Measurements from ENCODE around the gene ERG.

Gene ERG

DNA sequence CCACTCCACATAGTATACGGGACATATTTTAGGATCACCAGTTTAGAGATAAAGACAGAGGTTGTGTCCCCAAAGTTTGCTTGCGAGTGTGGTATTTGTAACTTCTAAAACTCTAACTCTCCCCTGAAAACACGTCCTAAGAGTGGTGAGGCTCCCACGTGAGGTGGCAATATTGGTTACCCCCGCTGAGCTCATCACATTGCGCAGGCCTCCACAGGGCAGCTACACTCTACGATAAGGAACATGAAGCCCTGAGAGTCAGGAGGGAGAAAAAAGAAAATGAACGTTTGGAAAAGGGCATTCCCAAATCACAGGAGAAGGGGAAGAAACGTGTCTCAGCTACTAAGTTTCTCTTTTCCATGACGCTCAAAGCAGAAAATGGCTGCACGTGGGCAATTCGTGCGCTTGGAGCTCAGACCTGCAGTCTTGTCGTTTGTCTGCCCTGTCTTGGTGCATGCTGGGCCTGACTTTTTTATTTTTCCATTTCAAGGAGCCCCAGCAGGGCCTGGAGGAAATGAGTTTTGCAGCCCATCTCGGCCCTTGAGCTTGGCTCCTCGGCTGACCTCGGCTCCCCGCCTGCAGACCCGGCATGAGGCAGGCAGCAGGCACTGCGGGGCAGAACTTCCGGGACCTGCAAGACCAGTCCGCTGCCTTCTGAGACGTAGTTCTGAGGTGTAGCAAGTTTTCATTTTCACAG lies 25.7 kb downstream of the ERG start:
- no peak for DNase-seq

DNA sequence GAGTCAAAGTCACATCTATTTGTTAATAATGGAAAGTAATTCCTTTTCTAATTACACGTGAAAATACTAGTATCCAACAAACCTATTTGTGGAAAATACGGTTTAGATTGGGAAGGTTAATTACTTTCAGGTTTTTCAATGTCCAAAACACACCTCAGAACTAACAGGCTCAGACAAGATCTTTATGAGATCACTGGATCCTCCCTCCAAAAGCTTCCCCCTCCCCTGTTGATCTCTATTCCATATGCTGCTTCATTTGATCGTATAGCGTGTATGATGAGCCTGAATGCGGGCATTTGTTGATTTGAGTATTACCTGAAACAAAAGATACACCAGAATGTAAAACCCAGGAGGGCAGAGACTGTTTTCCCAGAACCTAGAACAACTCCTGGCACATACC lies 26.5 kb downstream of the ERG start:
- DNase-seq: no peak

DNA sequence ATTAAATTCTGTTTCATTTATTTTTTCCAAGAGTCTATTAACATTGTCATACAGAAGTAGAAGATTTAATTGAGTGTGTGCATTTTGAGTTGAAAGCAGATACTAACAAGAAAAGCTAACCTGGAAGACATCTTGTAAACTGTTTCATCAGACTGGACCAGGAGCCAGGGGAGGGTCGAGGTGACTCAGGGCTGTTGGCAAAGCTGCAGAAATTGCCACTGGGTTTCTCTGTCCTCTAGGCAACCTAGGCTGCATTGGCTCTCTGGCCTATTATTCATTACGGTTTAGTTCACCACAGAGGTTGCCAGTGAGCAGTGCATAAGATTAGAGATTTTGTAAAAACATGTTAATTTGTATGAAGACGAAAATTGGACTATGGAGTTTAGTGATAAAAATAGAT lies 27.5 kb downstream of the ERG start:
- DNase-seq: no peak

DNA sequence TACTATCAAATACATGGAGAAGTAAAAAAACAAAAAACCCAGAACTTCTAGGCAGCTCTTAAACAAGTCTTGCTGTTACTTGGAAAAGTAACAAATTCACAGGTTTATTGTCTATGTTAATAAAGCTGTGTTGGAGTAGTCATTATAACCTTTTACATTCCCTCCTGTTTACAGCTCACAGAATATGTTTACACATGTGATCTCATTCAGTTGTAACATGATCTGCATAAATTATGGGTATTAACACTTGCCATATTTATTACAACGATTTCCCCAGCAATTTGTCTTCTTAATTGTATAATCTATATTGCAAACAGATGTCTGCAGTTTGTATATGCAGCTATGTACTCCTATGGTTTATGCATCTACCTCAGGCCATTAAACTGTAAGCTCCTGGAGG lies 28.6 kb downstream of the ERG start:
- DNase-seq: peak; percentile 24

DNA sequence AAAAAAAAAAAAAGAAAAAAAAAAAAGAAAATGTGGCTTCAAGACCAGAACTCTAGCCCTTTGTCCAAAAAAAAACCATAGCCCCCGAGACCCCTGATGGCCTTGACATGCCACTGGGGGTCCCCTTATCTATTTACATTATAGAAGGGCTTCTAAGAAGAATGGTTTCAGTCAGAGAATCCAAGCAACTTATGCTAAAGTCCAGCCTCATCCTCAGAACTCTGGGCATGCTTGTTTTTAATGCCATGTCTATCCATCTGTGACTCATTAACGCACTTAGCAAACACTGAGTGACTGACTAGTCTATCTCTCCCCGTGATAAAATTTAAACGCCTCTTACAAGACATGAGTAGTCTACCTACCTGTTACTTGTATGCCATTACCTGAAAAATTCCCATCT lies 29.3 kb downstream of the ERG start:
- peak; percentile 57 for DNase-seq

DNA sequence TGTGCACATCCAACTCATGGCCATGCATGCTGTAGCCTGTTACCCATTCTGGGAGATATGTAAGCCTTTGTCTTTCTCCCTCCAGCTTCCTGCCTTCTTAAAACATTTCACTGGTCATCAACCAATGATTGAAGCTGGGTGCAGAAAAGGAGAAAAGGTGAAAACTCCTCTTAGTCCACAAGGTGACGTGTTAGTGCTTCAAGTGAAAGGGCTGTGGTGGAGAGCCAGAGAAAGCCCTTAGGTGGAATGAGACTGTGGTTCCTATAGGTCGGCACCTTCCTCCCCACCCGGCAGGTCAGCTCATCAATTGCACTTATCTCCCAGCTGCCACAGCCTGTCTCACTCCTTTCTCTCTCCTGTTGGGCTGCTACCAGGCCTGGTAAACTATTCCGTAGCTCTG lies 30.4 kb downstream of the ERG start:
- DNase-seq: no peak

DNA sequence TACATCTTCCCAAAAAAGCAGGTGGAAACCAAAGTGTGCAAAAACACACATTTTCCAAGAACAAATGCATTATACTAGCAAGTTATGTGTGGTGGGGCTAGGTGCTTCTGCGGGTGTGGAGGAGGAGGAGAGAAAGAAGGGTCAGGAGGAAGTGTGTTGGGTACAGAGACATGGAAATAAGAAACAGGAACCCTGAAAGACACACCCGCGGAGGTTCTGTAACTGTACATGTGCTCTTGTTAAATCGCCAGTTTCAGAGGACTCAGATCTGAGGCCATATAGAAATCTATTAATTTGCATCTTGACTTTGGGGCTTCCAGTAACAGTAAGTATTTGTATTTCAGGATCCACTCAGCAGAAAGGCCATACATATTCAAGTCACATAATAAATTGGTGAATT lies 30.9 kb downstream of the ERG start:
- DNase-seq: no peak

DNA sequence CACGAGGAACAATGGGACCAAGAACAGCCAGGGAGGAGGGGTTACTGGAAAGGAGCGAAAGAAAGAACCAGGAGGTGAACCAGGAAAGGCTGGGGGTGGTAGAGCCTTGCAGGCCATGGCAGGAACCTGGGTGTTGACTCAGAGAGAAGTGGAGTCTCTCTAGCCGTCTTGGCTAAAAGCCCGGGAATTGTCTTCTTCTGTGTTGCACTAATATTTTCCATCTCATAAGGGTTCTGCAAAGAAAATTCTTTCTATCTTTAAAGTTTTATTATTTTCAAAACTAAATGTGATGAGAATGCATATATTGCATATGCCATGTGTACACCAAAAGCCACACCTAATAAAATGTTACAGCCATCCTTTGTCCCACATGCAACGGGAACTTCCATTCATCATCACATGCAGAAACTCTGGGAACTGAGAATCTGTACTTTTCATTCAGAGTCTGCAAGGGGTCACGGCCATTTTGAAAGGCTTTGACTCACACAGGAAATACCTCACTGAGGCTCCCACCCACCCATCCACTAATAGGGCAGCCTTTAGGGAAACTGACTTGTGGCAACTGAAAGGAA lies 38.0 kb downstream of the ERG start:
- DNase-seq: no peak

- no peak for DNase-seq
Measured at GRCh38 chr21:38459490-38459889, 38.8 kb downstream of the ERG start.

DNA sequence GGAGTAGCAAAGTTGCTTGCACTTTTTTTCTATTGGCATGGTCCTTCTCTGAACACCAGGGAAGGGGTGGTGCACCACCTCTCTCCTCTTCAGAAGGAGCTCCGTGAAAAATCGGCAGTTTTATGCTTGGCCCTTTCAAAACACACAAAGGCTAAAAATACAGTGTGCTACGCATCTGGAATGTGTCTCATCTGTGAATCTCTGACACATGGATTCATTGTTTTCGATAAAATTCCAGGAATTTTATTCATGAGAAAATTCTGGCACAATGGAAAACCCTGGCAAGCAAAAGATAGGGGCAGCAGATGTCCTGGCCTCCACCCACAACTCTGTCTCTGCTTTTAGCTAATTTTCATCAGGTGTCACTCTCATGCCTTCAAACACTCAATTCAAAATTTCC lies 42.9 kb downstream of the ERG start:
- no peak for DNase-seq

DNA sequence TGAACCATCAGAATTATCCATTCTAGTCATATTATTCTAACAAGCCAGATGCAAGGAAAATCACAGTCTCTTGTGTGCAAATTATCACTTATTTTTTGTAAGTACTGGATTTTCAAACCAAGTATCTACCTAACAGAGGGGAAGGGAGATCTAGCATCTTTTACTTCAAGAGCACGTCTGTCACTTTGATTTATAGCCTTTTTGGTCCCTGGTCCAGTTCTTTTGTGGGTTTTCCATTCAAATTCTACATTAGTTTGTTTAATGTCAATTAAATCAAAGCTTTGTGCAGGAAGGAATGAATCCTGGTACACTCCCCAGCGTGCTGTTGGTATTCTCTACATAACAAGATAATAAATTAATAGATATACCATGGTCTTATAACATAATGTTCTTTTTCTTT lies 43.6 kb downstream of the ERG start:
- DNase-seq: no peak

- no peak for DNase-seq
Measured at GRCh38 chr21:38454161-38454560, 44.1 kb downstream of the ERG start.

GRCh38 chr21:38448671-38449385 lies 49.4 kb downstream of the ERG start:
- peak; percentile 45 for DNase-seq

- no peak for DNase-seq
Measured at GRCh38 chr21:38447611-38448010, 50.7 kb downstream of the ERG start.

GRCh38 chr21:38444691-38445090 lies 53.6 kb downstream of the ERG start:
- no peak for DNase-seq

- DNase-seq: no peak
Measured at GRCh38 chr21:38443110-38443509, 55.2 kb downstream of the ERG start.

GRCh38 chr21:38441153-38441552 lies 57.1 kb downstream of the ERG start:
- DNase-seq: no peak

DNA sequence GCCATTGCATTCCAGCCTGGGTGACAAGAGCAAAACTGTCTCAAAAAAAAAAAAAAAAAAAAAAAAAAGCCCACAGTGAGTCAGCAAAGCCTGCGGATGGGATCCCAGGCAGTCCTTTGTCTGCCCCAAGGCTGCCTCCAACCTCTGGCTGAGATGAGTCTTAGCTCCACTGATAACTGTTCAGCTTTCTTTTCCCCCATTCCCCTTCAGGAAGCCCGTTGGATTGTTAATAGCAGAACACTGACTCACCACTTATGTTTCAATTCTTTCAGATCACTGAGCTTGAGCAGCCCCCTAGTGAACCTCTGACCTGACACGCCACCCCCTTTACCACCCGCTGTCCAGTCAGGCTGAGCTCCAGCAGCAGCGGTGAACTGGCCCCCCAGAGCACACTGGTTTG lies 57.5 kb downstream of the ERG start:
- DNase-seq: peak; percentile 11

DNA sequence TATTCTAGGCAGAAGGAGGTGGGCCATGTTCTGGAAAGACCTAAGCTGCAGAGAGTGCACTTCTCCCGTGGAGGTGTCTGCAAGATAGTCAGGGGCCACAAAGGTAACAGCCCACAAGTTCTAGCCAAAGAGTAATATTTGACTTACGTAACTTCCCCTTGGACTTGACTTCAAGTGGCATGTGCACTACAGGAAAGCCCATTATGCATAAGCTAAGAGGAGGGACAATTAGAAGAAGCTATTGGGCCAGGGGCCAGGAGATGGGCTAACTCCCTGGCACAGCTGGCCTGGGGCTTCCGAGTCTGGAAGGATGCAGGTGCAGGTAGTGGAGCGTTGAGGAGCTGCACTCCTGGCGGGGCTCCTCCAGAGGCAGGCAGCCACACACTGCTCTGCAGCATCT lies 58.3 kb downstream of the ERG start:
- no peak for DNase-seq

- no peak for DNase-seq
Measured at GRCh38 chr21:38439426-38439825, 58.9 kb downstream of the ERG start.

GRCh38 chr21:38438462-38438893 lies 59.8 kb downstream of the ERG start:
- DNase-seq: no peak

GRCh38 chr21:38436341-38436740 lies 61.9 kb downstream of the ERG start:
- DNase-seq: no peak

- DNase-seq: no peak
Measured at GRCh38 chr21:38434913-38435533, 63.3 kb downstream of the ERG start.

- no peak for DNase-seq
Measured at GRCh38 chr21:38433471-38433870, 64.8 kb downstream of the ERG start.

Data from DMS53 (cell line).